Measurements from ENCODE around the gene MCTP1.

- TF ChIP-seq, protein P1, sequence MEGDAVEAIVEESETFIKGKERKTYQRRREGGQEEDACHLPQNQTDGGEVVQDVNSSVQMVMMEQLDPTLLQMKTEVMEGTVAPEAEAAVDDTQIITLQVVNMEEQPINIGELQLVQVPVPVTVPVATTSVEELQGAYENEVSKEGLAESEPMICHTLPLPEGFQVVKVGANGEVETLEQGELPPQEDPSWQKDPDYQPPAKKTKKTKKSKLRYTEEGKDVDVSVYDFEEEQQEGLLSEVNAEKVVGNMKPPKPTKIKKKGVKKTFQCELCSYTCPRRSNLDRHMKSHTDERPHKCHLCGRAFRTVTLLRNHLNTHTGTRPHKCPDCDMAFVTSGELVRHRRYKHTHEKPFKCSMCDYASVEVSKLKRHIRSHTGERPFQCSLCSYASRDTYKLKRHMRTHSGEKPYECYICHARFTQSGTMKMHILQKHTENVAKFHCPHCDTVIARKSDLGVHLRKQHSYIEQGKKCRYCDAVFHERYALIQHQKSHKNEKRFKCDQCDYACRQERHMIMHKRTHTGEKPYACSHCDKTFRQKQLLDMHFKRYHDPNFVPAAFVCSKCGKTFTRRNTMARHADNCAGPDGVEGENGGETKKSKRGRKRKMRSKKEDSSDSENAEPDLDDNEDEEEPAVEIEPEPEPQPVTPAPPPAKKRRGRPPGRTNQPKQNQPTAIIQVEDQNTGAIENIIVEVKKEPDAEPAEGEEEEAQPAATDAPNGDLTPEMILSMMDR (IDR thresholded peaks at IDR 0.05): no peak
- TF ChIP-seq EZH2 (IDR thresholded peaks at IDR 0.05) (no peak), EZH2phosphoT487 (IDR thresholded peaks at IDR 0.05) (no peak)
Observed at GRCh38 chr5:94675965-94676618, 608.8 kb downstream of the MCTP1 start.

All from neural progenitor cell (in vitro differentiated cells).